Liver (tissue), 9 donors: ENCODE results near the gene HHIPL1. TPM values are rescaled to one million over a fixed set of nuclear protein-coding genes. Genes with fewer than 3 reads are reported as not detected.
A peak's percentile ranks its signal among the peaks of the same experiment; 100 is the strongest.

Experiments used
- DNase-seq: peaks from one replicate; pipeline ENCODE4 v3.0.0-alpha.2; 2017; ENCODE audit warnings: low spot score
- H3K27ac ChIP-seq, 2 donors: one replicate each; pipeline ENCODE4 v1.7.0; 2013; ENCODE audit warnings: inconsistent platforms in 2 of 2, low read length in 2 of 2, control low read depth in 1 of 2, low read depth in 1 of 2, mild to moderate bottlenecking in 1 of 2
- H3K27me3 ChIP-seq, 4 donors: one replicate each; pipeline versions ENCODE4 v1.6.1 to v1.7.0; 2013; ENCODE audit warnings: low read length in 3 of 4, inconsistent platforms in 1 of 4, mild to moderate bottlenecking in 1 of 4, moderate library complexity in 1 of 4; ENCODE audit not compliant: control insufficient read depth in 4 of 4, insufficient read depth in 4 of 4
- H3K36me3 ChIP-seq, 4 donors: one replicate each; pipeline versions ENCODE4 v1.6.1 to v1.7.0; 2013; ENCODE audit warnings: low read length in 3 of 4, mild to moderate bottlenecking in 3 of 4, low read depth in 1 of 4, moderate library complexity in 1 of 4; ENCODE audit not compliant: control insufficient read depth in 4 of 4, insufficient read depth in 3 of 4
- H3K4me1 ChIP-seq, 4 donors: one replicate each; pipeline versions ENCODE4 v1.6.1 to v1.7.0; 2013; ENCODE audit warnings: low read length in 3 of 4, mild to moderate bottlenecking in 3 of 4, moderate library complexity in 1 of 4; ENCODE audit not compliant: control insufficient read depth in 4 of 4, insufficient read depth in 4 of 4
- H3K4me3 ChIP-seq, 3 donors: one replicate each; pipeline versions ENCODE4 v1.6.1 to v1.7.0; 2013; ENCODE audit warnings: low read length in 3 of 3, control low read depth in 1 of 3, low read depth in 1 of 3, mild to moderate bottlenecking in 1 of 3
- H3K9ac ChIP-seq, 2 donors: one replicate each; pipeline ENCODE4 v1.7.0; 2013; ENCODE audit warnings: low read length in 2 of 2, mild to moderate bottlenecking in 2 of 2, moderate library complexity in 2 of 2, control low read depth in 1 of 2, low read depth in 1 of 2
- H3K9me3 ChIP-seq, 4 donors: one replicate each; pipeline versions ENCODE4 v1.6.1 to v1.7.0; 2013; ENCODE audit warnings: low read length in 3 of 4; ENCODE audit not compliant: control insufficient read depth in 4 of 4
- ATF3 ChIP-seq: IDR thresholded peaks from 2 replicates; pipeline ENCODE4 v1.6.1; 2016; ENCODE audit warnings: antibody characterized with exemption
- EGR1 ChIP-seq, 2 donors: IDR thresholded peaks; 2 replicates each; pipeline ENCODE4 v1.6.1; 2016 to 2018; ENCODE audit warnings: antibody characterized with exemption in 2 of 2, low read depth in 2 of 2
- FOXA1 ChIP-seq: IDR thresholded peaks from 2 replicates; pipeline ENCODE4 v1.6.1; 2016; ENCODE audit warnings: antibody characterized with exemption
- FOXA2 ChIP-seq: IDR thresholded peaks from 2 replicates; pipeline ENCODE4 v1.6.1; 2016; ENCODE audit warnings: antibody characterized with exemption
- GABPA ChIP-seq, 2 donors: IDR thresholded peaks in 1 of 2; conservative IDR thresholded peaks in 1 of 2; 2 replicates each; pipeline ENCODE4 v1.6.1; 2016; ENCODE audit warnings: antibody characterized with exemption in 2 of 2, mild to moderate bottlenecking in 1 of 2, moderate library complexity in 1 of 2
- HNF4A ChIP-seq, 2 donors: conservative IDR thresholded peaks; 2 replicates each; pipeline ENCODE4 v1.6.1; 2016; ENCODE audit warnings: antibody characterized with exemption in 2 of 2, mild to moderate bottlenecking in 2 of 2
- HNF4G ChIP-seq: IDR thresholded peaks from 2 replicates; pipeline ENCODE4 v1.6.1; 2016; ENCODE audit warnings: antibody characterized with exemption
- JUND ChIP-seq, 2 donors: IDR thresholded peaks; 2 replicates each; pipeline ENCODE4 v1.6.1; 2016; ENCODE audit warnings: antibody characterized with exemption in 2 of 2
- NR2F2 ChIP-seq: IDR thresholded peaks from 2 replicates; pipeline ENCODE4 v1.6.1; 2016; ENCODE audit warnings: antibody characterized with exemption
- RAD21 ChIP-seq, 2 donors: IDR thresholded peaks; 2 replicates each; pipeline ENCODE4 v1.6.1; 2016; ENCODE audit warnings: antibody characterized with exemption in 2 of 2, mild to moderate bottlenecking in 2 of 2
- RXRA ChIP-seq, 2 donors: IDR thresholded peaks; 2 replicates each; pipeline ENCODE4 v1.6.1; 2017 to 2018; ENCODE audit warnings: antibody characterized with exemption in 2 of 2, mild to moderate bottlenecking in 1 of 2
- SP1 ChIP-seq: IDR thresholded peaks from 2 replicates; pipeline ENCODE4 v1.6.1; 2018; ENCODE audit warnings: antibody characterized with exemption, mild to moderate bottlenecking
- TAF1 ChIP-seq: conservative IDR thresholded peaks from 2 replicates; pipeline ENCODE4 v1.6.1; 2016; ENCODE audit warnings: antibody characterized with exemption, mild to moderate bottlenecking
- YY1 ChIP-seq: IDR thresholded peaks from 2 replicates; pipeline ENCODE4 v1.6.1; 2016; ENCODE audit warnings: antibody characterized with exemption, mild to moderate bottlenecking
- ZBTB33 ChIP-seq: IDR thresholded peaks from 2 replicates; pipeline ENCODE4 v1.6.1; 2016; ENCODE audit warnings: antibody characterized with exemption
- WGBS: extraction: QIAGEN DNeasy Blood & Tissue Kit; methylation state at CpG from one replicate; pipeline ENCODE4 v1.1.7; 2013; 5-methylcytosine and 5-hydroxymethylcytosine counted together
- polyA plus RNA-seq, 2 donors: library from polyadenylated mRNA; stranded (reverse) in 1 of 2; unstranded in 1 of 2; fragments of 200-250 nt in 1 of 2; fragments of >200 nt in 1 of 2; fragmentation: Nextera tagmentation in 1 of 2; extraction: Ambion mirVana in 1 of 2; gene quantifications; one replicate each; pipeline versions ENCODE4 v1.2.1 to v1.2.3, GENCODE V29; 2013 to 2015
- total RNA-seq, 2 donors: library from RNA; depleted of rRNA; stranded (reverse); fragments of >200 nt; gene quantifications; one replicate each; pipeline ENCODE4 v1.2.3, GENCODE V29; 2014
- TF ChIP-seq, protein P1 (sequence below): fragments of 150-350 bp; IDR thresholded peaks from 2 replicates; pipeline ENCODE4 v1.5.1; 2017; ENCODE audit warnings: improper control_type of control experiment, low read depth, low read length; ENCODE audit not compliant: missing input control
- TF ChIP-seq, protein P2 (sequence below): IDR thresholded peaks from 2 replicates; pipeline ENCODE4 v1.6.1; 2016; ENCODE audit warnings: antibody characterized with exemption, mild to moderate bottlenecking
- TF ChIP-seq, protein P3 (sequence below): IDR thresholded peaks from 2 replicates; pipeline ENCODE4 v1.6.1; 2016; ENCODE audit warnings: antibody characterized with exemption
- donor health status: healthy.
- donor health status: healthy.
- donor health status: healthy.
- donor health status: healthy.
- donor health status: healthy.

The HHIPL1 gene
- total and polyA plus RNA-seq, 4 donors = 0.96 to 1.7 (median 1.0) TPM

GRCh38 chr14:99728231-99728920 lies 83.4 kb downstream of the HHIPL1 start:
- TF ChIP-seq JUND (IDR thresholded peaks at IDR 0.05) = no peak
- no peak for TF ChIP-seq SP1
- TF ChIP-seq, protein P1, sequence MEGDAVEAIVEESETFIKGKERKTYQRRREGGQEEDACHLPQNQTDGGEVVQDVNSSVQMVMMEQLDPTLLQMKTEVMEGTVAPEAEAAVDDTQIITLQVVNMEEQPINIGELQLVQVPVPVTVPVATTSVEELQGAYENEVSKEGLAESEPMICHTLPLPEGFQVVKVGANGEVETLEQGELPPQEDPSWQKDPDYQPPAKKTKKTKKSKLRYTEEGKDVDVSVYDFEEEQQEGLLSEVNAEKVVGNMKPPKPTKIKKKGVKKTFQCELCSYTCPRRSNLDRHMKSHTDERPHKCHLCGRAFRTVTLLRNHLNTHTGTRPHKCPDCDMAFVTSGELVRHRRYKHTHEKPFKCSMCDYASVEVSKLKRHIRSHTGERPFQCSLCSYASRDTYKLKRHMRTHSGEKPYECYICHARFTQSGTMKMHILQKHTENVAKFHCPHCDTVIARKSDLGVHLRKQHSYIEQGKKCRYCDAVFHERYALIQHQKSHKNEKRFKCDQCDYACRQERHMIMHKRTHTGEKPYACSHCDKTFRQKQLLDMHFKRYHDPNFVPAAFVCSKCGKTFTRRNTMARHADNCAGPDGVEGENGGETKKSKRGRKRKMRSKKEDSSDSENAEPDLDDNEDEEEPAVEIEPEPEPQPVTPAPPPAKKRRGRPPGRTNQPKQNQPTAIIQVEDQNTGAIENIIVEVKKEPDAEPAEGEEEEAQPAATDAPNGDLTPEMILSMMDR = no peak
- no peak for TF ChIP-seq RXRA (IDR thresholded peaks at IDR 0.05)
- no peak for TF ChIP-seq HNF4G
- TF ChIP-seq GABPA (IDR thresholded peaks at IDR 0.05 in 1 of 2, conservative IDR thresholded peaks at IDR 0.05 in 1 of 2) = no peak
- TF ChIP-seq FOXA2 = no peak
- TF ChIP-seq, protein P2, sequence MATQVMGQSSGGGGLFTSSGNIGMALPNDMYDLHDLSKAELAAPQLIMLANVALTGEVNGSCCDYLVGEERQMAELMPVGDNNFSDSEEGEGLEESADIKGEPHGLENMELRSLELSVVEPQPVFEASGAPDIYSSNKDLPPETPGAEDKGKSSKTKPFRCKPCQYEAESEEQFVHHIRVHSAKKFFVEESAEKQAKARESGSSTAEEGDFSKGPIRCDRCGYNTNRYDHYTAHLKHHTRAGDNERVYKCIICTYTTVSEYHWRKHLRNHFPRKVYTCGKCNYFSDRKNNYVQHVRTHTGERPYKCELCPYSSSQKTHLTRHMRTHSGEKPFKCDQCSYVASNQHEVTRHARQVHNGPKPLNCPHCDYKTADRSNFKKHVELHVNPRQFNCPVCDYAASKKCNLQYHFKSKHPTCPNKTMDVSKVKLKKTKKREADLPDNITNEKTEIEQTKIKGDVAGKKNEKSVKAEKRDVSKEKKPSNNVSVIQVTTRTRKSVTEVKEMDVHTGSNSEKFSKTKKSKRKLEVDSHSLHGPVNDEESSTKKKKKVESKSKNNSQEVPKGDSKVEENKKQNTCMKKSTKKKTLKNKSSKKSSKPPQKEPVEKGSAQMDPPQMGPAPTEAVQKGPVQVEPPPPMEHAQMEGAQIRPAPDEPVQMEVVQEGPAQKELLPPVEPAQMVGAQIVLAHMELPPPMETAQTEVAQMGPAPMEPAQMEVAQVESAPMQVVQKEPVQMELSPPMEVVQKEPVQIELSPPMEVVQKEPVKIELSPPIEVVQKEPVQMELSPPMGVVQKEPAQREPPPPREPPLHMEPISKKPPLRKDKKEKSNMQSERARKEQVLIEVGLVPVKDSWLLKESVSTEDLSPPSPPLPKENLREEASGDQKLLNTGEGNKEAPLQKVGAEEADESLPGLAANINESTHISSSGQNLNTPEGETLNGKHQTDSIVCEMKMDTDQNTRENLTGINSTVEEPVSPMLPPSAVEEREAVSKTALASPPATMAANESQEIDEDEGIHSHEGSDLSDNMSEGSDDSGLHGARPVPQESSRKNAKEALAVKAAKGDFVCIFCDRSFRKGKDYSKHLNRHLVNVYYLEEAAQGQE = no peak
- TF ChIP-seq NR2F2 = no peak
- TF ChIP-seq, protein P3, sequence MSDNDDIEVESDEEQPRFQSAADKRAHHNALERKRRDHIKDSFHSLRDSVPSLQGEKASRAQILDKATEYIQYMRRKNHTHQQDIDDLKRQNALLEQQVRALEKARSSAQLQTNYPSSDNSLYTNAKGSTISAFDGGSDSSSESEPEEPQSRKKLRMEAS = no peak
- TF ChIP-seq EGR1 (IDR thresholded peaks at IDR 0.05; ENCODE audit: low read depth in 2 of 2) = no peak
- TF ChIP-seq ATF3 = no peak
- no peak for TF ChIP-seq FOXA1
- TF ChIP-seq RAD21 (IDR thresholded peaks at IDR 0.05) = no peak
- no peak for TF ChIP-seq ZBTB33
- no peak for TF ChIP-seq TAF1
- no peak for TF ChIP-seq YY1
- TF ChIP-seq HNF4A (conservative IDR thresholded peaks at IDR 0.05) = no peak
- peak; percentile 24 for DNase-seq
- no peak overlapping the region for H3K4me3 ChIP-seq
- H3K27ac ChIP-seq = no peak overlapping the region
- no peaks in the 10 kb centered on the region for H3K9me3 ChIP-seq
- no peak overlapping the region for H3K9ac ChIP-seq
- peaks cover 0 to 31% (median 4%) of the 10 kb centered on the region in 4 donors for H3K4me1 ChIP-seq
- H3K27me3 ChIP-seq = no peaks in the 10 kb centered on the region
- H3K36me3 ChIP-seq = no peaks in the 10 kb centered on the region
- 88% methylated on average over 16 of the region's 16 CpGs for WGBS
